ENCODE data around the gene SHFL. TPM values are rescaled to one million over a fixed set of nuclear protein-coding genes. Genes with fewer than 3 reads are reported as not detected.

The SHFL gene
- total RNA-seq, 1 experiment from 2014 or later = 21.1 TPM

DNA sequence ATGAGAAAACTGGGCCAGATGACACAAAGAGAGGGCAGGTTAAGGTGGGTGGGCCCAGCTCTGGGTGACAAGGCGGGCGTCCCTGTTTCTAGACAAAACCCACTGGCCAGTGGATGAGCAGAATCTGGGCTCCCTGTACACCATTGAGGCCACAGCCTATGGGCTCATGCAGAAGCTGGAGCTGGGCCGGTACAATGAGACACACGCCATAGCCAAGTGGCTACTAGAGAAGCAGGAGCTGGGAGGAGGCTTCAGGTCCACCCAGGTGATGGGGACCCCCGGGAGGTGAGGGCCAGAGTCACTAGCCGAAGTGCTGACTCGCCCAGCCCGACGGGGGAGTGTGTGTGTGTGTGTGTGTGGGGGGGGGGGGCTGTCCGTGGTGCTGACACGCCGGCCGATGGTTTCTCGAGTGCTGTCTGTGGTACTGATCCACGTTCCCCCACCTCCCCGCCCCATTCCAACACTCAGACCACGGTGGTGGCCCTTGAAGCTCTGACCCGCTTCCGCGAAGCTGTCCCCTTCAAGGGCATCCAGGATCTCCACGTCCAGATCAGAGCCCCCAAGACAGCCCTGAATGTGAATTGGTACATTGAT, 24.3 kb upstream of the SHFL start:
- H2BK5ac ChIP-seq (ENCODE audit: insufficient read length, low read length) = no peak overlapping the region
- no peak overlapping the region for H3K4ac ChIP-seq (ENCODE audit: low read depth, low read length)
- H3K79me1 ChIP-seq (ENCODE audit: insufficient read depth, low read depth, low read length, poor library complexity, severe bottlenecking) = no peaks in the 10 kb centered on the region
- DNase-seq = peak; percentile 55
- no peaks in the 10 kb centered on the region for H3K79me2 ChIP-seq (ENCODE audit: insufficient read depth, low read length)
- no peak overlapping the region for H3K4me2 ChIP-seq (ENCODE audit: insufficient read depth, insufficient read length, low read length)
- H3T11ph ChIP-seq (ENCODE audit: low read length) = no peak overlapping the region
- H3K23ac ChIP-seq (ENCODE audit: insufficient read length, low read depth, low read length) = peak overlapping the region; percentile 85
- Mint-ChIP-seq H3K4me3 (no peak overlapping the region), H3K4me1 (no peaks in the 10 kb centered on the region), H3K9me3 (peaks cover 0 to 3% of the 10 kb centered on the region in 2 experiments; a peak in 2 of 5 replicates), H3K36me3 (ENCODE audit: insufficient read depth in 1 of 3, low read depth in 3 of 3) (no peaks in the 10 kb centered on the region), H3K27me3 (ENCODE audit: low read depth) (peaks cover 53% of the 10 kb centered on the region), H3K27ac (no peak overlapping the region; a peak in 1 of 7 replicates)
- no peak overlapping the region for H2BK120ac ChIP-seq (ENCODE audit: low read depth, low read length, poor library complexity, severe bottlenecking)
- no peak overlapping the region for H3K56ac ChIP-seq (ENCODE audit: insufficient read length, low read depth, low read length)
- no peak overlapping the region for H2BK15ac ChIP-seq (ENCODE audit: low read depth, low read length)
- H3K9ac ChIP-seq (ENCODE audit: extremely low read depth, insufficient read length, low read length) = no peak overlapping the region
- peak overlapping the region; percentile 49 for H3K18ac ChIP-seq (ENCODE audit: insufficient read length, low read depth, low read length)
- H3K27ac ChIP-seq (ENCODE audit: insufficient read length, low read depth, low read length) = no peak overlapping the region
- TF ChIP-seq, protein P1, sequence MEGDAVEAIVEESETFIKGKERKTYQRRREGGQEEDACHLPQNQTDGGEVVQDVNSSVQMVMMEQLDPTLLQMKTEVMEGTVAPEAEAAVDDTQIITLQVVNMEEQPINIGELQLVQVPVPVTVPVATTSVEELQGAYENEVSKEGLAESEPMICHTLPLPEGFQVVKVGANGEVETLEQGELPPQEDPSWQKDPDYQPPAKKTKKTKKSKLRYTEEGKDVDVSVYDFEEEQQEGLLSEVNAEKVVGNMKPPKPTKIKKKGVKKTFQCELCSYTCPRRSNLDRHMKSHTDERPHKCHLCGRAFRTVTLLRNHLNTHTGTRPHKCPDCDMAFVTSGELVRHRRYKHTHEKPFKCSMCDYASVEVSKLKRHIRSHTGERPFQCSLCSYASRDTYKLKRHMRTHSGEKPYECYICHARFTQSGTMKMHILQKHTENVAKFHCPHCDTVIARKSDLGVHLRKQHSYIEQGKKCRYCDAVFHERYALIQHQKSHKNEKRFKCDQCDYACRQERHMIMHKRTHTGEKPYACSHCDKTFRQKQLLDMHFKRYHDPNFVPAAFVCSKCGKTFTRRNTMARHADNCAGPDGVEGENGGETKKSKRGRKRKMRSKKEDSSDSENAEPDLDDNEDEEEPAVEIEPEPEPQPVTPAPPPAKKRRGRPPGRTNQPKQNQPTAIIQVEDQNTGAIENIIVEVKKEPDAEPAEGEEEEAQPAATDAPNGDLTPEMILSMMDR (conservative IDR thresholded peaks at IDR 0.05) = no peak
- H3K27me3 ChIP-seq (ENCODE audit: insufficient read depth, low read length) = no peaks in the 10 kb centered on the region; the same call in 1 of the 2 replicates
- no peak overlapping the region for H2AK5ac ChIP-seq (ENCODE audit: insufficient read length, low read length)
- H4K91ac ChIP-seq (ENCODE audit: insufficient read length, low read depth, low read length) = no peak overlapping the region
- no peaks in the 10 kb centered on the region for H4K20me1 ChIP-seq (ENCODE audit: control insufficient read depth, insufficient read depth, insufficient read length)
- H2BK20ac ChIP-seq (ENCODE audit: low read depth, low read length, poor library complexity, severe bottlenecking) = no peak overlapping the region
- no CpG with 5 or more reads among the region's 21 CpGs for WGBS (ENCODE audit: extremely low coverage, insufficient read length, low lambda C conversion rate)
- H2AFZ ChIP-seq (ENCODE audit: low read length) = no peak overlapping the region
- H3K14ac ChIP-seq (ENCODE audit: insufficient read depth, low read length) = no peak overlapping the region
- H4K8ac ChIP-seq (replicated peaks; ENCODE audit: insufficient read length, low read depth, low read length) = no peak overlapping the region
- H3K9me3 ChIP-seq (ENCODE audit: control insufficient read depth, low read depth, low read length) = no peaks in the 10 kb centered on the region
- H2BK12ac ChIP-seq (ENCODE audit: insufficient read length, low read depth, low read length) = no peak overlapping the region
- no peaks in the 10 kb centered on the region for H3K4me1 ChIP-seq (ENCODE audit: insufficient read depth, low read length)
- no peaks in the 10 kb centered on the region for H3K23me2 ChIP-seq (ENCODE audit: insufficient read length, low read depth, low read length, poor library complexity, severe bottlenecking)
- no peak overlapping the region for H4K5ac ChIP-seq (ENCODE audit: insufficient read length, low read depth, low read length)

All from H9 (cell line).